HL-60 (cell line): Measurements from ENCODE around the gene CYYR1.

Experiments
- DNase-seq, 2 experiments: peaks; one replicate each; pipeline ENCODE4 v3.0.0-alpha.2; 2010 to 2020; ENCODE audit warnings: low read depth in 1 of 2, low spot score in 1 of 2
- H3K27ac ChIP-seq: fragments of 250-450 bp; sonication (Bioruptor Pico); replicated peaks from 2 replicates; pipeline ENCODE4 v1.5.1; 2020; ENCODE audit warnings: mild to moderate bottlenecking, moderate library complexity
- H3K27me3 ChIP-seq: fragments of 250-450 bp; sonication (Bioruptor Pico); 2 replicates; pipeline ENCODE4 v1.5.1; 2021; ENCODE audit warnings: mild to moderate bottlenecking, moderate library complexity; ENCODE audit not compliant: insufficient read depth, poor library complexity, severe bottlenecking
- H3K4me3 ChIP-seq: replicated peaks from 2 replicates; pipeline ENCODE4 v1.5.1; 2011; ENCODE audit warnings: mild to moderate bottlenecking, control low read depth, low read length; ENCODE audit not compliant: insufficient read depth
- CTCF ChIP-seq: IDR thresholded peaks from one replicate; pipeline ENCODE4 v1.5.1; 2011; ENCODE audit warnings: low read length, control low read depth, inconsistent platforms; ENCODE audit not compliant: insufficient read depth
- GABPA ChIP-seq: IDR thresholded peaks from 2 replicates; pipeline ENCODE4 v1.6.1; 2012; ENCODE audit warnings: low read depth
- POLR2AphosphoS5 ChIP-seq: IDR thresholded peaks from 2 replicates; pipeline ENCODE4 v1.6.1; 2012; ENCODE audit warnings: low read depth
- SPI1 ChIP-seq: IDR thresholded peaks from 2 replicates; pipeline ENCODE4 v1.6.1; 2012; ENCODE audit warnings: low read depth, mild to moderate bottlenecking, borderline replicate concordance
- TF ChIP-seq, protein P1 (sequence below): IDR thresholded peaks from 2 replicates; pipeline ENCODE4 v1.6.1; 2012; ENCODE audit warnings: low read depth; ENCODE audit not compliant: insufficient replicate concordance

CYYR1 gene

DNA sequence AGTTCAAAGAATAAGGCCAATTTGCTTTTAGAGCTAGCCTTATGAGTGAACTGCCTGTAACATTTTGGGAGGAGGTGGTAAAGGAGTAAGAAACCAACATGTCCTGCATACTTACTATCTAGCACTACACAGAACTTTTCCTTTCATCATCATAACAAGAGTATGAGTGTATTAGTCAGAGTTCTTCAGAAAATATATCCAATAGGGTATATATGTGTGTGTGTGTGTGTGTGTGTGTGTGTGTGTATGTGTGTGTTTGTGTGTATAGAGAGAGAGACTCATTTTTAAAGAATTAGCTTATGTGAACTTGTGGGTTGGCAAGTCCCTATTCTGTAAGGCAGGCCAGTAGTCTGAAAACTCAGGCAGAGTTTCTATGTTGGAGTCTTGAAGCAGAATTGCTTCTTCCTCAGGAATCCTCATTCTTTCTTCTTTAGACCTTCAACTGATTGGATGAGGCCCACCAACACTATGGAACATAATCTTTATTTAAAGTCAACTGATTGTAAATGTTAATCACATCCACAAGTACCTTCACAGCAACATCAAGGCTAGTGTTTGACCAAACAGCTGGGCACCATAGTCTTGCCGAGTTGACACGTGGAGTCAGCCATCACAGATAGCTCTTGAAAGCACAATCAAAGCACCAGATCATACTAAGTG is 121.9 kb downstream of the CYYR1 start:
- no peak for TF ChIP-seq SPI1
- TF ChIP-seq GABPA: no peak
- TF ChIP-seq, protein P1, sequence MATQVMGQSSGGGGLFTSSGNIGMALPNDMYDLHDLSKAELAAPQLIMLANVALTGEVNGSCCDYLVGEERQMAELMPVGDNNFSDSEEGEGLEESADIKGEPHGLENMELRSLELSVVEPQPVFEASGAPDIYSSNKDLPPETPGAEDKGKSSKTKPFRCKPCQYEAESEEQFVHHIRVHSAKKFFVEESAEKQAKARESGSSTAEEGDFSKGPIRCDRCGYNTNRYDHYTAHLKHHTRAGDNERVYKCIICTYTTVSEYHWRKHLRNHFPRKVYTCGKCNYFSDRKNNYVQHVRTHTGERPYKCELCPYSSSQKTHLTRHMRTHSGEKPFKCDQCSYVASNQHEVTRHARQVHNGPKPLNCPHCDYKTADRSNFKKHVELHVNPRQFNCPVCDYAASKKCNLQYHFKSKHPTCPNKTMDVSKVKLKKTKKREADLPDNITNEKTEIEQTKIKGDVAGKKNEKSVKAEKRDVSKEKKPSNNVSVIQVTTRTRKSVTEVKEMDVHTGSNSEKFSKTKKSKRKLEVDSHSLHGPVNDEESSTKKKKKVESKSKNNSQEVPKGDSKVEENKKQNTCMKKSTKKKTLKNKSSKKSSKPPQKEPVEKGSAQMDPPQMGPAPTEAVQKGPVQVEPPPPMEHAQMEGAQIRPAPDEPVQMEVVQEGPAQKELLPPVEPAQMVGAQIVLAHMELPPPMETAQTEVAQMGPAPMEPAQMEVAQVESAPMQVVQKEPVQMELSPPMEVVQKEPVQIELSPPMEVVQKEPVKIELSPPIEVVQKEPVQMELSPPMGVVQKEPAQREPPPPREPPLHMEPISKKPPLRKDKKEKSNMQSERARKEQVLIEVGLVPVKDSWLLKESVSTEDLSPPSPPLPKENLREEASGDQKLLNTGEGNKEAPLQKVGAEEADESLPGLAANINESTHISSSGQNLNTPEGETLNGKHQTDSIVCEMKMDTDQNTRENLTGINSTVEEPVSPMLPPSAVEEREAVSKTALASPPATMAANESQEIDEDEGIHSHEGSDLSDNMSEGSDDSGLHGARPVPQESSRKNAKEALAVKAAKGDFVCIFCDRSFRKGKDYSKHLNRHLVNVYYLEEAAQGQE: no peak
- TF ChIP-seq CTCF: no peak
- TF ChIP-seq POLR2AphosphoS5: no peak
- no peak for DNase-seq
- no peak overlapping the region for H3K27ac ChIP-seq
- H3K27me3 ChIP-seq: no peaks in the 10 kb centered on the region
- no peak overlapping the region for H3K4me3 ChIP-seq

GRCh38 chr21:26449161-26449560 is 123.9 kb downstream of the CYYR1 start:
- TF ChIP-seq, protein P1: no peak
- TF ChIP-seq CTCF (no peak), SPI1 (no peak), POLR2AphosphoS5 (no peak), GABPA (no peak)
- Histone ChIP-seq H3K4me3 (no peak overlapping the region), H3K27me3 (no peaks in the 10 kb centered on the region), H3K27ac (no peak overlapping the region)
- no peak for DNase-seq

DNA sequence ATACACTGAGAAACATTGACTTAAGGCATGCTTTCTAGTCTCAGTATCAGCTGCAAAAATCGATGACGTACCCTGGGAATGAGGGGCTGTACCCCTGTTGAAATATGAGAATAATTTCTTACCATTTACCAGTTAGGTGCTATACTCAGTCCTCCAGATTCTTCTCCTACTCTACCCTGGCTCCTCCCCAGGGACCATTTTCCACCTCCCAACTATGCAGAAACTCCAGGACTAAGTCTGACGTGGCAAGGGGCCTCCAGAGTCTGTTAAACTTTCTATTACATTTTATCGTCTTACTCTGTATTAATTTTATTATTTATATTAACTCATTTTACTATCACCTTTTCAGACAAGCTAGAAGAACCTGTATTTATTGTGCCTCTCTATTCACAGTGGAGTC is 124.3 kb downstream of the CYYR1 start:
- Histone ChIP-seq H3K27ac (no peak overlapping the region), H3K4me3 (no peak overlapping the region), H3K27me3 (no peaks in the 10 kb centered on the region)
- no peak for DNase-seq
- TF ChIP-seq SPI1: no peak
- no peak for TF ChIP-seq POLR2AphosphoS5
- no peak for TF ChIP-seq GABPA

DNA sequence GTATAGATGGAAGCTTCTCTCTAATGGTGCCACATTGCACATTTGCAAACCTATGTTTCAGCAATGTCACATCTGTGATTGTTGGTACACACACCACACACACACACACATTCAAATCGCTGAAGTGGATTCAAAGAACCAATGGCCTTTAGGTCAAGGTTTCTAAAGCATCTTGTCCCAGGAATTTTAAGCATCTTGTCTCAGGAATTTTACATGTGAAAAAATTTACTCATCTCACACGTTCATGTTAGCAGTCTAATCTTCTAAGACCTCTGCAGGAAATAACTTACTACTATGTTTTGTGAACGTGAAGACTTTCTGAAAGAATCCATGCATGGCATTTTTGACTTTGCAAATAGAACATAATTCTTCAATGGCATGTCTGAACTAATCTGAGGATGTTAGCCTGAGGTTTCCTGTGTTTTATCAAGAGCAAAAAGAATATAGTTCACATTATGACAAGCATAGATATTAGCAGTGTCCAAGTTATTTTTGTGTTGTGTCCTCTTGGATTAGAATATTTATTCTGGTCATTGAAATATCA is 125.1 kb downstream of the CYYR1 start:
- DNase-seq: no peak
- Histone ChIP-seq H3K27me3 (no peaks in the 10 kb centered on the region), H3K27ac (no peak overlapping the region), H3K4me3 (no peak overlapping the region)
- TF ChIP-seq SPI1 (no peak), POLR2AphosphoS5 (no peak), CTCF (no peak), GABPA (no peak)
- TF ChIP-seq, protein P1: no peak
